MM.1S (cell line): Measurements from ENCODE around the gene ABCC8.

ENCODE experiments used
- CTCF ChIP-seq: fragments of 300-600 bp; sonication (generic); IDR thresholded peaks from 2 replicates; pipeline ENCODE4 v1.5.1; 2016; ENCODE audit warnings: antibody characterized with exemption, low read length, mixed read lengths
- EZH2 ChIP-seq: fragments of 300-600 bp; sonication (generic); optimal IDR thresholded peaks from 2 replicates; pipeline ENCODE3; 2017; ENCODE audit warnings: low read depth, mild to moderate bottlenecking, antibody characterized with exemption, low read length, mixed read lengths
- EZH2phosphoT487 ChIP-seq: fragments of 300-600 bp; sonication (generic); IDR thresholded peaks from 2 replicates; pipeline ENCODE4 v1.6.1; 2018; ENCODE audit warnings: antibody characterized with exemption, low read length

DNA sequence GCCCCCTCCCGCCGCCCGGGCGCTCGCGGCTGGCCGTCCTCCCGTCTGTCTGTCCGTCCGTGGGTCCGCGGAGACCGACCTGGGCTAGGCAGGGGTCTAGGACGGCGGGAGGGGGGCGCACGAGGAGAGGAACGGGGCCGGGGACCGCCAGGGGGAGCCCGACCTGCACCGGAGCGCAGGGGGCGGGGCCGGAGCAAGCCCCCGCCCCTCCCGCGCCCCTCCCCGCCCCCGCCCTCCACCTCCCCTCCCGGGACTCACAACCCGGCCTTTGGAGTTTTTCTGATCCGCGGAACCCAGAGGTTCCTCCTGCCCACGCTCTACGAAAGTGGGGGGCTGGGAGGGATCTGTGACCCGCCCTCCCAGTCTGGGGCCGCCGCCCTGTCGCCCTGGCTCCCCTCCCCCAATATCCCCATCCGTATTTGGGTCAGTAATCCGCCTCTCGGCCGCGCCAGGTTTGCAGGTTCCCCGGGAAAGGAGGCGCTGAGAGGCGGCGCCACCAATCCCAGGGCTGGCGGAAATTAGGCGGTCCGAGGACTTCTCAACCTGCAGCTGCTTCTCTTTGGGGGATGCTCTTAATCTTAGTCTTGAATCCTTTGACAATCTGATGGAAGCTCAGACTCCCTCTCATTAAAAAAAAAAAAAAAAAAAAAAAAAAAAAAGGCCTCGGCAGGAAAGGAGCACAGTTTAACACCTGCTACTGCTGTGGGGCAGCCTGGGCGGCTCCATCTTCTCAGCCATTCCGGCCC is 87.3 kb downstream of the ABCC8 start:
- peak; percentile 43 for TF ChIP-seq CTCF
- no peak for TF ChIP-seq EZH2
- TF ChIP-seq EZH2phosphoT487: no peak
